Loucy (cell line): ENCODE results near the gene HEPHL1.

ENCODE experiments used
- H2AFZ ChIP-seq: fragments of 200-600 bp; sonication (generic); 2 replicates; pipeline ENCODE4 v1.6.0; 2016; ENCODE audit warnings: antibody characterized with exemption, mild to moderate bottlenecking, low read length, moderate library complexity
- H3F3A ChIP-seq: fragments of 200-600 bp; 2 replicates; pipeline ENCODE4 v1.6.0; 2016; ENCODE audit warnings: antibody characterized with exemption, low read depth, mild to moderate bottlenecking
- H3K27me3 ChIP-seq: fragments of 200-600 bp; sonication (generic); 2 replicates; pipeline ENCODE4 v1.6.1; 2014; ENCODE audit warnings: low read length, mild to moderate bottlenecking; ENCODE audit not compliant: insufficient read depth, poor library complexity, severe bottlenecking
- H3K36me3 ChIP-seq: fragments of 200-600 bp; sonication (generic); 2 replicates; pipeline ENCODE4 v1.6.1; 2016; ENCODE audit warnings: low read length; ENCODE audit not compliant: insufficient read depth
- H3K4me1 ChIP-seq: fragments of 200-600 bp; sonication (generic); 2 replicates; pipeline ENCODE4 v1.5.1; 2014; ENCODE audit warnings: low read length, mild to moderate bottlenecking; ENCODE audit not compliant: insufficient read depth, poor library complexity, severe bottlenecking
- H3K4me2 ChIP-seq: fragments of 200-600 bp; sonication (generic); 2 replicates; pipeline ENCODE4 v1.6.0; 2014; ENCODE audit warnings: antibody characterized with exemption, low read length, low read depth, mild to moderate bottlenecking; ENCODE audit not compliant: poor library complexity, severe bottlenecking
- H3K4me3 ChIP-seq: fragments of 200-600 bp; sonication (generic); 2 replicates; pipeline ENCODE4 v1.5.1; 2014; ENCODE audit warnings: low read length, mild to moderate bottlenecking, mixed read lengths; ENCODE audit not compliant: poor library complexity, severe bottlenecking
- H3K79me2 ChIP-seq: fragments of 200-600 bp; sonication (generic); 2 replicates; pipeline ENCODE4 v1.6.1; 2014; ENCODE audit warnings: low read length; ENCODE audit not compliant: insufficient read depth
- H3K9ac ChIP-seq: fragments of 200-600 bp; sonication (generic); 2 replicates; pipeline ENCODE4 v1.6.0; 2014; ENCODE audit warnings: mild to moderate bottlenecking, low read depth, low read length, moderate library complexity; ENCODE audit not compliant: poor library complexity, severe bottlenecking
- H3K9me2 ChIP-seq: fragments of 200-600 bp; sonication (generic); replicated peaks from 2 replicates; pipeline ENCODE4 v1.6.1; 2016; ENCODE audit warnings: low read depth, low read length, mixed read lengths
- H3K9me3 ChIP-seq: fragments of 200-600 bp; sonication (generic); 2 replicates; pipeline ENCODE4 v1.6.1; 2014; ENCODE audit warnings: mild to moderate bottlenecking, antibody characterized with exemption, low read length, low read depth; ENCODE audit not compliant: insufficient read depth
- H4K20me1 ChIP-seq: fragments of 200-600 bp; sonication (generic); 2 replicates; pipeline ENCODE4 v1.6.0; 2014; ENCODE audit warnings: antibody characterized with exemption, low read length, mild to moderate bottlenecking; ENCODE audit not compliant: insufficient read depth, poor library complexity, severe bottlenecking
- EZH2phosphoT487 ChIP-seq: fragments of 200-600 bp; IDR thresholded peaks from 2 replicates; pipeline ENCODE4 v1.6.1; 2018; ENCODE audit warnings: antibody characterized with exemption, mild to moderate bottlenecking, moderate library complexity, borderline replicate concordance
- TF ChIP-seq, protein P1 (sequence below): fragments of 200-600 bp; sonication (generic); conservative IDR thresholded peaks from 2 replicates; pipeline ENCODE4 v1.5.1; 2014; ENCODE audit warnings: mild to moderate bottlenecking, antibody characterized with exemption, low read length

HEPHL1 gene

GRCh38 chr11:94028436-94028835 lies 7.3 kb downstream of the HEPHL1 start:
- Histone ChIP-seq H3K79me2 (no peaks in the 10 kb centered on the region), H4K20me1 (no peaks in the 10 kb centered on the region), H3K36me3 (no peaks in the 10 kb centered on the region), H3K9me2 (no peaks in the 10 kb centered on the region), H3K9ac (no peak overlapping the region), H2AFZ (no peak overlapping the region), H3K4me1 (no peaks in the 10 kb centered on the region), H3F3A (no peaks in the 10 kb centered on the region), H3K9me3 (no peaks in the 10 kb centered on the region), H3K27me3 (no peaks in the 10 kb centered on the region), H3K4me3 (no peak overlapping the region), H3K4me2 (no peak overlapping the region)
- TF ChIP-seq EZH2phosphoT487: no peak
- TF ChIP-seq, protein P1, sequence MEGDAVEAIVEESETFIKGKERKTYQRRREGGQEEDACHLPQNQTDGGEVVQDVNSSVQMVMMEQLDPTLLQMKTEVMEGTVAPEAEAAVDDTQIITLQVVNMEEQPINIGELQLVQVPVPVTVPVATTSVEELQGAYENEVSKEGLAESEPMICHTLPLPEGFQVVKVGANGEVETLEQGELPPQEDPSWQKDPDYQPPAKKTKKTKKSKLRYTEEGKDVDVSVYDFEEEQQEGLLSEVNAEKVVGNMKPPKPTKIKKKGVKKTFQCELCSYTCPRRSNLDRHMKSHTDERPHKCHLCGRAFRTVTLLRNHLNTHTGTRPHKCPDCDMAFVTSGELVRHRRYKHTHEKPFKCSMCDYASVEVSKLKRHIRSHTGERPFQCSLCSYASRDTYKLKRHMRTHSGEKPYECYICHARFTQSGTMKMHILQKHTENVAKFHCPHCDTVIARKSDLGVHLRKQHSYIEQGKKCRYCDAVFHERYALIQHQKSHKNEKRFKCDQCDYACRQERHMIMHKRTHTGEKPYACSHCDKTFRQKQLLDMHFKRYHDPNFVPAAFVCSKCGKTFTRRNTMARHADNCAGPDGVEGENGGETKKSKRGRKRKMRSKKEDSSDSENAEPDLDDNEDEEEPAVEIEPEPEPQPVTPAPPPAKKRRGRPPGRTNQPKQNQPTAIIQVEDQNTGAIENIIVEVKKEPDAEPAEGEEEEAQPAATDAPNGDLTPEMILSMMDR: no peak

- TF ChIP-seq, protein P1: no peak
- no peak for TF ChIP-seq EZH2phosphoT487
- Histone ChIP-seq H3K27me3 (no peaks in the 10 kb centered on the region), H2AFZ (no peak overlapping the region), H3K79me2 (no peaks in the 10 kb centered on the region), H4K20me1 (no peaks in the 10 kb centered on the region), H3K4me1 (no peaks in the 10 kb centered on the region), H3K4me3 (no peak overlapping the region), H3K36me3 (no peaks in the 10 kb centered on the region), H3K4me2 (no peak overlapping the region), H3K9me2 (no peaks in the 10 kb centered on the region), H3F3A (no peaks in the 10 kb centered on the region), H3K9me3 (no peaks in the 10 kb centered on the region), H3K9ac (no peak overlapping the region)
Measured at GRCh38 chr11:94030059-94030458, 8.9 kb downstream of the HEPHL1 start.

DNA sequence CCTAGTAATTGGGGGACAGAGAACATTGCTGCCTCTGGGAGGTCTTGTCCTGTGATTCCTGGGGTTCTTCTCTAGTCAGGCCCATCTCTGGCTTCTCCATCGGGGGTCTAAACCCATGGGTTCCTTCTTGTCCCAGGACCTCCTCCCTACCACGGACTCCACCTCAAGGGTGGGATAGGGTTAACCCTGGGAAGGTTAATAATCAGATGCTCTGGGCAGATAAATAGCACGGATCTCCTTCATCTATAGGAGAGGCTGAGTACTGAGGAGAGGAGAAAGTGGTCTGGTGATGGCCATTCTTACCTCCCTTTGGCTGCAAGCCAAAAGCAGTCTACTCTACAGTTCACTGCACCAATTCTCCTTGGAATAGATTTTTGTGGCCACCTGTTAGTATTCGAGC lies 10.5 kb downstream of the HEPHL1 start:
- Histone ChIP-seq H3K79me2 (no peaks in the 10 kb centered on the region), H3K9me3 (no peaks in the 10 kb centered on the region; the same call in 1 of the 2 replicates), H3K36me3 (no peaks in the 10 kb centered on the region), H3F3A (no peaks in the 10 kb centered on the region), H3K9ac (no peak overlapping the region), H2AFZ (no peak overlapping the region), H3K4me2 (no peak overlapping the region), H4K20me1 (no peaks in the 10 kb centered on the region), H3K9me2 (no peaks in the 10 kb centered on the region), H3K4me3 (no peak overlapping the region), H3K4me1 (no peaks in the 10 kb centered on the region), H3K27me3 (no peaks in the 10 kb centered on the region)
- no peak for TF ChIP-seq EZH2phosphoT487
- TF ChIP-seq, protein P1: no peak
